C4-2B (cell line): ENCODE measurements around the gene PHACTR1.

Experiments
- ZFX ChIP-seq: fragments of 450-650 bp; IDR thresholded peaks from 2 replicates; pipeline ENCODE4 v1.6.1; 2017
- TF ChIP-seq, protein P1 (sequence below): fragments of 450-650 bp; conservative IDR thresholded peaks from 2 replicates; pipeline ENCODE4 v1.5.1; 2017; ENCODE audit warnings: mild to moderate bottlenecking

DNA sequence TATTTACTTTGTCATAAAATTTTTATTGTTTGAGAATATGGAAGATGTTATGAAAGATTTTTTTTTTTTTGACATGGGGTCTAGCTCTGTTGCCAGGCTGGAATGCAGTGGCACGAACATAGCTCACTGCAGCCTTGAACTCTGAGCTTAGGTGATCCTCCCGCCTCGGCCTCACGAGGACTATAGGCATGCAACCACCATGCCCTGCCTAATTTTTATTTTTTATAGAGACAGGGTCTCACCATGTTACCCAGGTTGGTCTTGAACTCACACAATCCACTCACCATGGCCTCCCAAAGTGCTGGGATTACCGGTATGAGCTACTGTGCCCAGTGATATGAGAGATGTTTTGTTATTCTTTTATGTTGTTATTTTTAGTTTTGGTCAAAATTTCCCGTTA, 316.0 kb downstream of the PHACTR1 start:
- TF ChIP-seq, protein P1, sequence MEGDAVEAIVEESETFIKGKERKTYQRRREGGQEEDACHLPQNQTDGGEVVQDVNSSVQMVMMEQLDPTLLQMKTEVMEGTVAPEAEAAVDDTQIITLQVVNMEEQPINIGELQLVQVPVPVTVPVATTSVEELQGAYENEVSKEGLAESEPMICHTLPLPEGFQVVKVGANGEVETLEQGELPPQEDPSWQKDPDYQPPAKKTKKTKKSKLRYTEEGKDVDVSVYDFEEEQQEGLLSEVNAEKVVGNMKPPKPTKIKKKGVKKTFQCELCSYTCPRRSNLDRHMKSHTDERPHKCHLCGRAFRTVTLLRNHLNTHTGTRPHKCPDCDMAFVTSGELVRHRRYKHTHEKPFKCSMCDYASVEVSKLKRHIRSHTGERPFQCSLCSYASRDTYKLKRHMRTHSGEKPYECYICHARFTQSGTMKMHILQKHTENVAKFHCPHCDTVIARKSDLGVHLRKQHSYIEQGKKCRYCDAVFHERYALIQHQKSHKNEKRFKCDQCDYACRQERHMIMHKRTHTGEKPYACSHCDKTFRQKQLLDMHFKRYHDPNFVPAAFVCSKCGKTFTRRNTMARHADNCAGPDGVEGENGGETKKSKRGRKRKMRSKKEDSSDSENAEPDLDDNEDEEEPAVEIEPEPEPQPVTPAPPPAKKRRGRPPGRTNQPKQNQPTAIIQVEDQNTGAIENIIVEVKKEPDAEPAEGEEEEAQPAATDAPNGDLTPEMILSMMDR: no peak
- no peak for TF ChIP-seq ZFX
